ENCODE data around the gene AOX1. TPM values are rescaled to one million over a fixed set of nuclear protein-coding genes. Genes with fewer than 3 reads are reported as not detected.

Gene AOX1
- total and polyA plus RNA-seq, 9 of the 15 experiments (the other 6 are each of a cell fraction or from before 2014, with no cell fraction given) = 0.10 to 0.55 (median 0.20) TPM; not detected in 6

DNA sequence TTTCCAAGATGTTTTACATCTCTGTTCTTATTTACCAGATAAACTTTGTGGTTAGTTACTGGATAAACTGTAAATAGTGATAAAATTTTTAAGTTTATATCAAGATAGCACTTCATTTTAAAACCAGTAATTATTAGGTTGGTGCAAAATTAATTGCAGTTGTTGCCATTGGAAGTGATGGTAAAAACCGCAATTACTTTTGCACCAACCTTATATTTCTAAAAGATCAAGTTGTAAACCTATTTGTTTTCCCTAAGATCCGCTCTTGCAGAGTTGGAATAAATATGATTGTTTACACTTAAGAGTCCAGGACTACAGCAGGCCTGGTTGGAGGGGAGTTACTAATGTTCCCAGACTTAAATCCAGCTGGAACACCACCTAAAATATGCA, 479 bp upstream of the AOX1 start (continued):
- TF ChIP-seq, protein P1, sequence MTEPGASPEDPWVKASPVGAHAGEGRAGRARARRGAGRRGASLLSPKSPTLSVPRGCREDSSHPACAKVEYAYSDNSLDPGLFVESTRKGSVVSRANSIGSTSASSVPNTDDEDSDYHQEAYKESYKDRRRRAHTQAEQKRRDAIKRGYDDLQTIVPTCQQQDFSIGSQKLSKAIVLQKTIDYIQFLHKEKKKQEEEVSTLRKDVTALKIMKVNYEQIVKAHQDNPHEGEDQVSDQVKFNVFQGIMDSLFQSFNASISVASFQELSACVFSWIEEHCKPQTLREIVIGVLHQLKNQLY (CRISPR knock-in tag; conservative IDR thresholded peaks at IDR 0.05) = no peak
- no peak for TF ChIP-seq CHAMP1 (IDR thresholded peaks at IDR 0.05)

GRCh38 chr2:200586644-200586975, 796 bp downstream of the AOX1 start:
- H4K20me1 ChIP-seq (replicated peaks; ENCODE audit: control insufficient read depth, insufficient read depth, low read length) = no peaks in the 10 kb centered on the region
- no peaks in the 10 kb centered on the region for H3K9me1 ChIP-seq (ENCODE audit: control insufficient read depth, insufficient read depth, low read length)
- ATAC-seq (no peak), DNase-seq (ENCODE audit: extremely low read depth in 1 of 4, low spot score in 3 of 4) (no peak), FAIRE-seq (no peak)
- H3K36me3 ChIP-seq (ENCODE audit: control insufficient read depth, insufficient read depth, low read length) = no peaks in the 10 kb centered on the region
- H3K4me1 ChIP-seq (replicated peaks in 1 of 2; ENCODE audit: control insufficient read depth in 2 of 2, insufficient read depth in 2 of 2, low read length in 2 of 2) = no peaks in the 10 kb centered on the region; a peak in 1 of 5 replicates
- no peak overlapping the region for H3K9ac ChIP-seq (ENCODE audit: insufficient read depth in 1 of 2, low read depth in 2 of 2, low read length in 2 of 2)
- H2AFZ ChIP-seq (ENCODE audit: low read depth, low read length) = no peak overlapping the region
- no peak overlapping the region for H3K4me3 ChIP-seq
- H3K4me2 ChIP-seq (ENCODE audit: insufficient read depth, low read length) = no peak overlapping the region
- no peaks in the 10 kb centered on the region for H3K9me3 ChIP-seq (replicated peaks; ENCODE audit: control insufficient read depth, insufficient read depth, low read depth, low read length)
- ChIA-PET CTCF (ENCODE audit: low intra/inter-chr PET ratio) (no interaction called here), POLR2A (no interaction called here)
- no peak overlapping the region for H3K27ac ChIP-seq (ENCODE audit: extremely low read depth, low read depth, low read length)
- no peaks in the 10 kb centered on the region for H3K27me3 ChIP-seq (ENCODE audit: control insufficient read depth in 2 of 2, insufficient read depth in 2 of 2, low read length in 2 of 2)
- in situ Hi-C loops (cut with MboI) = no loop called here
- intact Hi-C loops (cut with micrococcal nuclease) = no loop called here
- H3K79me2 ChIP-seq (ENCODE audit: control insufficient read depth, insufficient read depth, low read length) = no peaks in the 10 kb centered on the region
- BruUV-seq (replicated peaks) = no TSS peak
- 79% methylated on average over 3 of the region's 9 CpGs for WGBS (ENCODE audit: insufficient coverage, low coverage, missing lambda C conversion rate)
- TF ChIP-seq, protein P2, sequence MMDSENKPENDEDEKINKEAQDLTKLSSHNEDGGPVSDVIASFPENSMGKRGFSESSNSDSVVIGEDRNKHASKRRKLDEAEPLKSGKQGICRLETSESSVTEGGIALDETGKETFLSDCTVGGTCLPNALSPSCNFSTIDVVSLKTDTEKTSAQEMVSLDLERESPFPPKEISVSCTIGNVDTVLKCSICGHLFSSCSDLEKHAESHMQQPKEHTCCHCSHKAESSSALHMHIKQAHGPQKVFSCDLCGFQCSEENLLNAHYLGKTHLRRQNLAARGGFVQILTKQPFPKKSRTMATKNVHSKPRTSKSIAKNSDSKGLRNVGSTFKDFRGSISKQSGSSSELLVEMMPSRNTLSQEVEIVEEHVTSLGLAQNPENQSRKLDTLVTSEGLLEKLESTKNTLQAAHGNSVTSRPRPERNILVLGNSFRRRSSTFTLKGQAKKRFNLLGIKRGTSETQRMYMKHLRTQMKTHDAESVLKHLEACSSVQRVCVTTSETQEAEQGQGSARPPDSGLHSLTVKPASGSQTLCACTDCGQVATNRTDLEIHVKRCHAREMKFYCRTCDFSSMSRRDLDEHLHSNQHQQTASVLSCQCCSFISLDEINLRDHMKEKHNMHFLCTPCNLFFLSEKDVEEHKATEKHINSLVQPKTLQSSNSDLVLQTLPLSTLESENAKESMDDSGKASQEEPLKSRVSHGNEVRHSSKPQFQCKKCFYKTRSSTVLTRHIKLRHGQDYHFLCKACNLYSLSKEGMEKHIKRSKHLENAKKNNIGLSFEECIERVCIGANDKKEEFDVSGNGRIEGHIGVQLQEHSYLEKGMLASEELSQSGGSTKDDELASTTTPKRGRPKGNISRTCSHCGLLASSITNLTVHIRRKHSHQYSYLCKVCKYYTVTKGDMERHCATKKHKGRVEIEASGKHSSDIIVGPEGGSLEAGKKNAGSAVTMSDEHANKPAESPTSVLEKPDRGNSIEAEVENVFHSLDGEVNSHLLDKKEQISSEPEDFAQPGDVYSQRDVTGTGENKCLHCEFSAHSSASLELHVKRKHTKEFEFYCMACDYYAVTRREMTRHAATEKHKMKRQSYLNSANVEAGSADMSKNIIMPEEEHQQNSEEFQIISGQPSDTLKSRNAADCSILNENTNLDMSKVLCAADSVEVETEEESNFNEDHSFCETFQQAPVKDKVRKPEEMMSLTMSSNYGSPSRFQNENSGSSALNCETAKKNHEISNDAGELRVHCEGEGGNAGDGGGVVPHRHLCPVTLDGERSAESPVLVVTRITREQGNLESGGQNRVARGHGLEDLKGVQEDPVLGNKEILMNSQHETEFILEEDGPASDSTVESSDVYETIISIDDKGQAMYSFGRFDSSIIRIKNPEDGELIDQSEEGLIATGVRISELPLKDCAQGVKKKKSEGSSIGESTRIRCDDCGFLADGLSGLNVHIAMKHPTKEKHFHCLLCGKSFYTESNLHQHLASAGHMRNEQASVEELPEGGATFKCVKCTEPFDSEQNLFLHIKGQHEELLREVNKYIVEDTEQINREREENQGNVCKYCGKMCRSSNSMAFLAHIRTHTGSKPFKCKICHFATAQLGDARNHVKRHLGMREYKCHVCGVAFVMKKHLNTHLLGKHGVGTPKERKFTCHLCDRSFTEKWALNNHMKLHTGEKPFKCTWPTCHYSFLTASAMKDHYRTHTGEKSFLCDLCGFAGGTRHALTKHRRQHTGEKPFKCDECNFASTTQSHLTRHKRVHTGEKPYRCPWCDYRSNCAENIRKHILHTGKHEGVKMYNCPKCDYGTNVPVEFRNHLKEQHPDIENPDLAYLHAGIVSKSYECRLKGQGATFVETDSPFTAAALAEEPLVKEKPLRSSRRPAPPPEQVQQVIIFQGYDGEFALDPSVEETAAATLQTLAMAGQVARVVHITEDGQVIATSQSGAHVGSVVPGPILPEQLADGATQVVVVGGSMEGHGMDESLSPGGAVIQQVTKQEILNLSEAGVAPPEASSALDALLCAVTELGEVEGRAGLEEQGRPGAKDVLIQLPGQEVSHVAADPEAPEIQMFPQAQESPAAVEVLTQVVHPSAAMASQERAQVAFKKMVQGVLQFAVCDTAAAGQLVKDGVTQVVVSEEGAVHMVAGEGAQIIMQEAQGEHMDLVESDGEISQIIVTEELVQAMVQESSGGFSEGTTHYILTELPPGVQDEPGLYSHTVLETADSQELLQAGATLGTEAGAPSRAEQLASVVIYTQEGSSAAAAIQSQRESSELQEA (IDR thresholded peaks at IDR 0.05; ENCODE audit: low read depth) = no peak
- TF ChIP-seq ZFX (CRISPR knock-in tag; IDR thresholded peaks at IDR 0.05) (no peak), MAZ (CRISPR knock-in tag; conservative IDR thresholded peaks at IDR 0.05 in 1 of 2, IDR thresholded peaks at IDR 0.05 in 1 of 2) (no peak), SIRT6 (IDR thresholded peaks at IDR 0.05; ENCODE audit: low read depth, low read length) (no peak)

Data from K562 (cell line).